ENCODE data around the gene TUNAR. TPM values are rescaled to one million over a fixed set of nuclear protein-coding genes. Genes with fewer than 3 reads are reported as not detected.

The TUNAR gene
- total and polyA plus RNA-seq, 2 experiments from 2014 or later, result 23.1 to 56.2 TPM

DNA sequence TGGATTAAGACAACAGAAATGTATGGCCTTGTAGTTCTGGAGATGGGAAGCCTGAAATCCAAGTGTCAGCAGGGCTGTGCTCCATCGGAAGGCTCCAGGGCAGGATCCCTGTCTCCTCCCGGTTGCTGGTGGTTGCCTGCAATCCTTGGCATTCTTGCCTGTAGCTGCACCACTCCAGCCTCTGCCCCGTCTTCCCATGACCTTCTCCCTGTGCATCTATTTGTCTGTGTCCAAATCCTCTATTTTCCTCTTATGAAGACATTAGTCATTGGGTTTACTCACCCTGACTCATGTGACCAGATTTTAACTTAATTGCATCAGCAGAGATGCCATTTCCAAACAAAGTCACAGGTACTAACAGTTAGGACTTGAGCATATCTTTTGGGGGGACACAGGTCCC, 15.1 kb downstream of the TUNAR start:
- Histone ChIP-seq H3K9me2 (ENCODE audit: insufficient read depth) (no peaks in the 10 kb centered on the region), H3K79me2 (replicated peaks; ENCODE audit: insufficient read depth) (peaks cover 36% of the 10 kb centered on the region), H3K36me3 (ENCODE audit: insufficient read depth) (no peaks in the 10 kb centered on the region), H3K4me1 (ENCODE audit: insufficient read depth) (peaks cover 13% of the 10 kb centered on the region), H3K27ac (ENCODE audit: low read depth) (no peak overlapping the region), H3K4me3 (no peak overlapping the region), H2AFZ (no peak overlapping the region), H4K20me1 (replicated peaks; ENCODE audit: insufficient read depth) (peaks cover 3% of the 10 kb centered on the region; the same call in 1 of the 2 replicates), H3F3A (replicated peaks; ENCODE audit: low read depth) (no peaks in the 10 kb centered on the region; the same call in 1 of the 2 replicates), H3K4me2 (no peak overlapping the region), H3K27me3 (ENCODE audit: insufficient read depth) (no peaks in the 10 kb centered on the region)
- Mint-ChIP-seq H3K4me1 (peaks cover 35% of the 10 kb centered on the region), H3K27ac (no peak overlapping the region), H3K9me3 (no peaks in the 10 kb centered on the region; the same call in 2 of the 3 replicates), H3K36me3 (ENCODE audit: low read depth) (peaks cover 11% of the 10 kb centered on the region; the same call in 2 of the 3 replicates), H3K4me3 (no peak overlapping the region), H3K27me3 (ENCODE audit: insufficient read depth, low read depth, poor library complexity) (peaks cover 13% of the 10 kb centered on the region)
- ATAC-seq (no peak), DNase-seq (ENCODE audit: low spot score) (no peak)
- TF ChIP-seq ETS1 (IDR thresholded peaks at IDR 0.05), result no peak
- no peak for TF ChIP-seq ZNF331 (CRISPR knock-in tag; IDR thresholded peaks at IDR 0.05; ENCODE audit: low read depth)

- peaks cover 13% of the 10 kb centered on the region for H3K27me3 Mint-ChIP-seq (ENCODE audit: insufficient read depth, low read depth, poor library complexity)
Observed at GRCh38 chr14:95892142-95892541, 15.5 kb downstream of the TUNAR start.

GRCh38 chr14:95895720-95896119, 19.1 kb downstream of the TUNAR start:
- Histone ChIP-seq H3K4me1 (ENCODE audit: insufficient read depth) (peaks cover 25% of the 10 kb centered on the region), H3K9me2 (ENCODE audit: insufficient read depth) (peaks cover 11% of the 10 kb centered on the region), H3F3A (replicated peaks; ENCODE audit: low read depth) (no peaks in the 10 kb centered on the region; the same call in 1 of the 2 replicates), H3K27me3 (ENCODE audit: insufficient read depth) (no peaks in the 10 kb centered on the region), H3K4me2 (peak overlapping the region; percentile 67), H3K36me3 (ENCODE audit: insufficient read depth) (no peaks in the 10 kb centered on the region; the same call in none of the 2 replicates), H3K4me3 (no peak overlapping the region), H3K27ac (ENCODE audit: low read depth) (peak overlapping the region; percentile 93; the same call in 1 of the 2 replicates), H4K20me1 (replicated peaks; ENCODE audit: insufficient read depth) (peaks cover 1% of the 10 kb centered on the region; the same call in 1 of the 2 replicates), H3K79me2 (replicated peaks; ENCODE audit: insufficient read depth) (peaks cover 30% of the 10 kb centered on the region), H2AFZ (no peak overlapping the region)
- peaks cover 48% of the 10 kb centered on the region for H3K4me1 Mint-ChIP-seq
- H3K27ac Mint-ChIP-seq, result no peak overlapping the region
- peaks cover 15% of the 10 kb centered on the region for H3K27me3 Mint-ChIP-seq (ENCODE audit: insufficient read depth, low read depth, poor library complexity)
- peak; percentile 87 for ATAC-seq
- H3K9me3 Mint-ChIP-seq, result no peaks in the 10 kb centered on the region
- TF ChIP-seq NANOG (IDR thresholded peaks at IDR 0.05; ENCODE audit: borderline replicate concordance), result no peak
- no peak for TF ChIP-seq EZH2phosphoT487 (IDR thresholded peaks at IDR 0.05; ENCODE audit: unreplicated experiment)
- no peak for TF ChIP-seq JUNB (IDR thresholded peaks at IDR 0.05; ENCODE audit: unreplicated experiment)
- TF ChIP-seq ZNF331 (CRISPR knock-in tag; IDR thresholded peaks at IDR 0.05; ENCODE audit: low read depth), result no peak
- peak; percentile 67 for TF ChIP-seq CTCF (conservative IDR thresholded peaks at IDR 0.05; ENCODE audit: low read depth in 2 of 2)
- no peak for TF ChIP-seq ETS1 (IDR thresholded peaks at IDR 0.05)
- H3K36me3 Mint-ChIP-seq (ENCODE audit: low read depth), result peaks cover 25% of the 10 kb centered on the region
- no peak overlapping the region for H3K4me3 Mint-ChIP-seq
- DNase-seq (ENCODE audit: low spot score), result peak; percentile 84

More at GRCh38 chr14:95892142-95892541, 15.5 kb downstream of the TUNAR start:
- Histone ChIP-seq H3K4me1 (ENCODE audit: insufficient read depth) (peaks cover 17% of the 10 kb centered on the region), H3F3A (replicated peaks; ENCODE audit: low read depth) (no peaks in the 10 kb centered on the region; the same call in 1 of the 2 replicates), H3K27ac (ENCODE audit: low read depth) (no peak overlapping the region), H3K27me3 (ENCODE audit: insufficient read depth) (no peaks in the 10 kb centered on the region), H3K36me3 (ENCODE audit: insufficient read depth) (no peaks in the 10 kb centered on the region), H2AFZ (no peak overlapping the region), H3K9me2 (ENCODE audit: insufficient read depth) (no peaks in the 10 kb centered on the region), H3K4me2 (no peak overlapping the region), H4K20me1 (replicated peaks; ENCODE audit: insufficient read depth) (peaks cover 3% of the 10 kb centered on the region; the same call in 1 of the 2 replicates), H3K4me3 (no peak overlapping the region), H3K79me2 (replicated peaks; ENCODE audit: insufficient read depth) (peaks cover 32% of the 10 kb centered on the region)
- no peak for DNase-seq (ENCODE audit: low spot score)
- Mint-ChIP-seq H3K4me3 (no peak overlapping the region), H3K9me3 (no peaks in the 10 kb centered on the region; the same call in 2 of the 3 replicates), H3K27ac (no peak overlapping the region), H3K4me1 (peaks cover 38% of the 10 kb centered on the region), H3K36me3 (ENCODE audit: low read depth) (peaks cover 12% of the 10 kb centered on the region; the same call in 2 of the 3 replicates)
- no peak for TF ChIP-seq ETS1 (IDR thresholded peaks at IDR 0.05)
- TF ChIP-seq CREB1 (CRISPR knock-in tag; IDR thresholded peaks at IDR 0.05; ENCODE audit: low read depth), result no peak
- TF ChIP-seq EZH2phosphoT487 (IDR thresholded peaks at IDR 0.05; ENCODE audit: unreplicated experiment), result no peak
- no peak for ATAC-seq
